Posterior cingulate gyrus (tissue), 11 donors: ENCODE measurements around the gene KCNA2.

Experiments
- DNase-seq, 10 donors: peaks; one replicate each; pipeline versions ENCODE4 v3.0.0 to v3.0.0-alpha.2; 2020 to 2021; ENCODE audit warnings: mixed read lengths in 3 of 10
- intact Hi-C: fragments of 100-400 bp; cut with DNase I; formaldehyde crosslinking; loops from one replicate; pipeline ENCODE4 v1.15.1; 2023

Gene KCNA2

DNA sequence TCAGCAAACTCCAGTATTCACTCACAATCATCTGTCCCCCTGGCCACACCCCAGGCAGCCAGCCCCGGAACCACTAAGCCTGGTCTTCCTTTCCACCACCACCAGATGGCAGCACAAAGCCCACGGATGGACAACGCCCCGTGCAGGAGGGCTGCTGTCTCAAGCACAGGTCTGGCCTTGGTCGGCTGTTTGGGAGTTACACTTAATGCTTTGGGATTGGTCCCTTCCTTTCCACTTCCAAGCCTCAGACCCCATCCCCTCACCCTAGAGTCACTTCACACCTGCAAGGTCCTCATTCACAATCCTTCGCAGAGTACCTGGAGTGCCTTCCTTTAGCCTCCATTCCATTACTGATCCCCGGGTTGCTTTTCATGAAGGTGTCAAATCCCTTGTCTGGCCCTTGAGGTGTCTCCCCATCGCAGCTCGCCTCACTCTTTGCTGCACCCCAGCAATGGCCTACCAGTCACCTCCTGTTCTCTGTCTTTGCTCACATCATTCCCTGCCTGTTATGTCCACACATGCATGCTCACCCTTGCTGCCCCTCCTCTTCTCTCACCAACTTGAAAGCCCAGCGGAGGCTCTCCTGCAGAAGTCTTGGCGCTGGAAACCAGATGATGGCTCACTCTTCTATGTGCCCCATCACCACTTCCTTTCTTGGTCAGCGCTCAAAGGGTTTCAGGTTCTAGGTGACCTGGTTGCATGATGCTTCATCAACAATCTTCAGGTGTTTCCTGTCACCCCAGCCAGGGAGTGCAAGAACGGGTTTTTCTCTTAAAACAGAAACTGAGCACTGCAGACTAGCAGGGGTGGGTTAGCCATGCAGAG, 24.9 kb upstream of the KCNA2 start:
- intact Hi-C loops = loop anchor here (1.0 to 5.0 kb wide), 2 partner anchors 135 to 151 kb away; no protein-coding TSS in a partner anchor
- peak; percentile 41 to 96 (median 78) for DNase-seq

DNA sequence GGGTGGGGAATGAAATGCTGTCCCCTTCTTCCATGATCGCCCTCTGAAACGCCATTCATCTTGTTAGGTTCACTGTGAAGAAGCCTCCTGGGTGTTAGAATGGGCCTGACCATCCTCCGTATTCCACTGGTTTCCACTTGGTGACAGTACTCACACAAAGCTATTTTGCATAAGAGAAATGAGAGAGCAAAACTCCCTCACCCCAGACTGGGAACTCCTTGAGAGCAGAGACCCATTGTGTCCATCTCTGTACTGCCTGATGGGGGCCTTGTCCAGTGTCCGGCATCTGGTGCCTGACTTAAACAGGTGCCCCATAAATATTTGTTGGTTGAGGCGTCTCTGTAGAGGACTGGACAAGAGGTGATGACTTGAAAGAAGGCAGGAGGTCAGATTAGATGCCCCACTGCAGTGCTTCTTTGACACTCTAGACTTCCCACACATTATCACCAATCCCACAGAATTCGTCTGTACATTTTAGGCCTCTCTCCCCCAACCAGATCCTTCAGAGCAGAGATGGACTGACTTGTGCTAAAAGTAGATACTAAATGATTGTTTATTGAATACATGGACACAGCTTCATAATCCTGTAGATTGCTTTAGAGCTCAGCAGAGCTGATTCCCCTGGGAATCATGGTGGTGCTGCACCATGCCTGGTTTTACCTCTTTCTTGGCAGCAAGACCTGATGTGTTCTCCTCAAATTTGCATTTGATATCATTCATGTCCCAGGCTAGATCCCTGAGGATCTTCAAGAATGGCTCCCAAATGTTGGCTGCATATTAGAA, 22.4 kb upstream of the KCNA2 start:
- intact Hi-C loops = no loop called here
- no peak for DNase-seq

- intact Hi-C loops = no loop called here
- no peak for DNase-seq
Measured at GRCh38 chr1:110627764-110628163, 21.6 kb upstream of the KCNA2 start.

- intact Hi-C loops = no loop called here
- DNase-seq = no peak
Measured at GRCh38 chr1:110626889-110627288, 20.7 kb upstream of the KCNA2 start.

GRCh38 chr1:110620686-110621085, 14.5 kb upstream of the KCNA2 start:
- peak in 2 of 10 donors; percentile 52 to 78 for DNase-seq
- intact Hi-C loops = no loop called here

GRCh38 chr1:110620250-110620615, 14.1 kb upstream of the KCNA2 start:
- DNase-seq = peak in 1 of 10 donors; percentile 77
- intact Hi-C loops = no loop called here

DNA sequence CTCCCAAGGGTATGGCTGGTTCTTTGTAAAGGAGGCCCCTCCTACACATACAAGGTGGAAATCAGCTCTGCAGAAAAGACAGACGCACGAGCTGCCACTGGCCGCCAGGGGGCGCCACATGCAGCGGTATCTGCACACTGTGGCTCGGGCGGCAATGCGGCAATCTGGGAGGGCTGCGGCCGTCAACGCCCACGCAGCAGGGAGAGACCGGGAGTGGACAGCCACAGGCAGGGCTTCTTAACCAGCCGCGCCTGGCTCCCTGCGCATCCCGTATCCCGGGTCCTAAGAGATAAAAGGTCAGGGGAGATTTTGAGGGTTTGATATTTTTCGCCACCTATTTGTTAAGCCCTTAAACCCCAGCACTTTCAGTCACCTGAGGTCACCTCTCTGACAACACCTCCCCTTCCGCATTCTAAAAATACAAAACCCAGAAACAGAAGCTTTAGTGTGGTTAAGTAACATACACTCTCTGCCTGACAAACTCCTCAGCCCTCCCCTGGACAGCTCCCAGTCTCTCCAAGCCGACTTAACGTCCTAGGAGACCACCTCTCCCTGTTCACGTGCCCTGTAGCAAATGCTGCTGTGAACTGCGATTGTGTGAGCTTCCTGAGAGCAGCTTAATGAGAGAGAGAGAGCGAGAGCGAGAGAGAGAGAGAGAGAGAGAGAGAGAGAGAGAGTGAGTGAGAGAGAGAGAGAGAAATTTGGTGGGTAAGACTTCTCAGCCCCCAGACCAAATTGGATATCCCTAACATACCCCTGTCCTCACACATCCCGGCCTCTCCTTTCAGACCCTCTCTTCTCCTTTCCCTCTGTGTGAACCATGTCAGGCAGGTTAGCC, 13.5 kb upstream of the KCNA2 start:
- peak; percentile 74 to 98 (median 88) for DNase-seq
- intact Hi-C loops = loop anchor here (5.0 kb wide), 2 partner anchors 148 to 163 kb away; no protein-coding TSS in a partner anchor

- intact Hi-C loops = loop anchor here (5.0 kb wide), 2 partner anchors 149 to 164 kb away; no protein-coding TSS in a partner anchor
- DNase-seq = no peak
Measured at GRCh38 chr1:110618668-110619067, 12.5 kb upstream of the KCNA2 start.

GRCh38 chr1:110617589-110617988, 11.4 kb upstream of the KCNA2 start:
- intact Hi-C loops = loop anchor here (5.0 kb wide), 2 partner anchors 150 to 165 kb away; no protein-coding TSS in a partner anchor
- DNase-seq = peak in 1 of 10 donors; percentile 57

GRCh38 chr1:110617116-110617515, 11.0 kb upstream of the KCNA2 start:
- DNase-seq = peak in 1 of 10 donors; percentile 25
- intact Hi-C loops = loop anchor here (5.0 kb wide), 2 partner anchors 150 to 165 kb away; no protein-coding TSS in a partner anchor

GRCh38 chr1:110616587-110616986, 10.4 kb upstream of the KCNA2 start:
- peak in 1 of 10 donors; percentile 74 for DNase-seq
- intact Hi-C loops = loop anchor here (5.0 kb wide), 2 partner anchors 151 to 166 kb away; no protein-coding TSS in a partner anchor

DNA sequence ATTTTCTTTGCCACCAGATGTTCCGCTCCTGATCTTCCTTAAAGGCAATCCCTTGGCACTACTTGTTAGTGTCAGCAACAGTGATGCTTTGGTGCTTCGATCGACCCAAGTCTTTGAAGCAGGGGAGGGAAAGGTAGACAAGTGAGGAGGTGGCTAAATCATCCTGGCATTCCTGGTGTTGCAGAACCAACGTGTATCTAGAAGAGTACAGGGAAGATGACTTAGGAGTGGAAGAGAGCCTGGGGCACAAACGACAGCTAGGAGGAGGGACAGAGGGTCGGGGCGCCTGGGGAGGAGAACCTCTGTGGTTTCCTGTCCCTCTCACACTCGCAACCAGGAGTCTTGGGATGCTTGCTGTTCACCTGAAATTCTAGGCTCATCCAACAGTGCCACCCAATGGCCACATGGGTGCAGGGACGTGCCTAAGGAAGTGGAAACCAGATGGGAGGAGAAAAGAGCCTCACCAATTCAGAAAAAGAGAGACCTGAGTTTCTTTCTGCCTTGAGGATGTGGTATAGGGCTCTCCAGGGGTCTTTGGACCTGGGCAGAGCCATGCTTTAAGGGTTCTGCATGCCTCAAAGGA, 9.5 kb upstream of the KCNA2 start:
- DNase-seq = peak; percentile 76 to 98 (median 90)
- intact Hi-C loops = loop anchor here (1.0 to 5.0 kb wide), 4 partner anchors 60 to 167 kb away; no protein-coding TSS in a partner anchor

- peak in 1 of 10 donors; percentile 11 for DNase-seq
- intact Hi-C loops = no loop called here
Measured at GRCh38 chr1:110612060-110612745, 6.0 kb upstream of the KCNA2 start.

DNA sequence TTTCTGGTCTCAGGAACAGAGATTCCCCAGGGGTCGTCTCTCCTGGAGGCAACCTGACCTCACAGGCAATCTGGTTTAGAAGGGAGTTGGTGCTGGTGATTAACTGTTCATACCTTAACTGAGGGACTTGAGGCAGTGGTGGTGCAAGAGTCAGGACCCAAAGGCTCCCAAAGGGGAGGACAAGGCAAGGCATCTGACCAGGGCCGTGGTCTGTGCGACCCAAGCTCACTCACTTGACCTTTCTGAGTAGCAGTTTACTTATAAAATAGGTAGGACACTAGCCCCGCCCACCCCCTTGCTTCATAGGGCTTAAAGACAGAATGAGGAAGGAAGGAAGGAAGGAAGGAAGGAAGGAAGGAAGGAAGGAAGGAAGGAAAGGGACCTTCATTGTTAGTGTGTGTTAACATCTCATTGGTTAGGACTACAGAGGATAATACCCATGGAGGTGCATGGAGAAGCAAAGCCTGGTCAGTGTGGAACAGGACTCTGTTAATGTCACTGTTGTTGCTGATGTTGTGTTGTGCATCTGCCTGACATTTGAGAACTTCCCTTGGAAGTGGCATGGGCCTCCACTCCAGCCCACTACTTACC, 4.6 kb upstream of the KCNA2 start:
- intact Hi-C loops = no loop called here
- DNase-seq = no peak

DNA sequence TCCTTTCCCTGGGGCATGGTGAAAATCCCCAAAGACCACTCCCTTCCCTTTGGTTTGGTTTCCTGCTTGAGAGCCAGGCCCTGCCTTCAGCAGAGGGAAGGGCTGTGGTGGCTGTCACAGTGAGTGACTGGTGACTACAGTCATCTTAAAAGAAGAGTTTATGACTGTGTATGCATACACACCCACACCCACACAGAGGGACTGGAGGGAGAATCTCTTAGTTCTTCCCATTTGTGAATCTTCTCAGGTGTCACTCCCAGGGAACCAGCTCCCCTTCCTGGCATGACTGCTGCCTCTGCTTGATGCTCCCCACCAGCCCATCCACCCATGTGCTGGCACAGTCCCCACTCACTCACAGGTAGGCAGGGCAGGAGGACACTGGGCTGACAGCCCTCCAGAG, 3.9 kb upstream of the KCNA2 start:
- intact Hi-C loops = no loop called here

DNA sequence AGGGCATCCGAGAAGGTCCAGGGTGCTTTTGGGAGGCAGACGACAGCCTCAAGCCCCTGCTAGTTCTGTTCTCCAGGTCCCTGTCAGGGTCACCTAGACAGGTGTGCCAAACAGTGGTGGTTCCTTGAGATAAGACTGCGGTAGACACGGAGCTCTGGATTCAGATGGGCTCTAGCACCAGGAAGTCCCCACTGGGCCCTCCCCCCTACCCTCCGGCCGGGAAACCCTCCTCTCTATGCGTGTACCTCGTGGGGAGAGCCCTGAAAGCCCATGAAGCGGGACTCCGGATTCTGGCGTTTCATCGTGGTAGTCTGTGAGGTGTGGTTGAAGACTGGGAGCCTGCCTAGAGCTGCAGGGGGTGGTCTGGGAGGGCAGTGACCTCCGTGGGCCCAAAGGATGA, 2.1 kb upstream of the KCNA2 start:
- DNase-seq = no peak
- intact Hi-C loops = no loop called here

More for the DNA sequence above, 3.9 kb upstream of the KCNA2 start:
- no peak for DNase-seq

DNA sequence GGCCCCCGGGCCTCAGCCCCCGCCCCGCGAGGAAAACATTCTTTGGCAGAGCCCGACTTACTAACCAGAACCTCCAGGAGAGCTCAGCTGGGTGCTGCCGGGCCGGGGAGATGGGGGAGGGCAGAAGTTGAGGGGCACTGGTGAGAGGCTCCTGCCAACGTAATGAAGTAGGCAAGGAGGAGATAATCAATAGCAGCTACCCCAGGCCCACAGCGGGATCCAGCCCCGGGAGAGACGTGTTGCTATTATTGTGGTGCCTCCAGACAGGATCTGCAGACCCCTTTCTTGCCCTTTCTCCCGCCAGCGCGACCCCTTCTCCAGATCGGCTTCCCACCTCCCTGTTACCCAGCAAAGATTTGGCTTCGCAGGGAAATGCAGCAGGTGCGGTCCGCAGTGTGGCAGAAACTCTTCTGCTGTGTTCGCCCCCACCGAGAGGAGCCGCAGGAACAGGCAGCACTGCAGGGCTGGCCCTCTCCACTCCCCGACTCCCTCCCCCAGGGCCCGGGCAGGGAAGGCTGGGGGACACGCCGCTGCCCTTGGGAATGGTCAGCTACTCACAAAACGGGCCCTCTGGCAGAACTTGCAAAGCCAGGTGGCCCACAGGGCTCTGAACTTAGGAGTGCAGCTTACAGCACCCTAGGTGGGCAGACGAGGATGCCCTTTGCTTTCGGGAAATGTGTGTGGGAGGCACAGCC, 1.5 kb upstream of the KCNA2 start:
- intact Hi-C loops = no loop called here
- peak in 7 of 10 donors; percentile 45 to 92 (median 63) for DNase-seq
